ENCODE data around the gene BORCS6.

BORCS6 gene

DNA sequence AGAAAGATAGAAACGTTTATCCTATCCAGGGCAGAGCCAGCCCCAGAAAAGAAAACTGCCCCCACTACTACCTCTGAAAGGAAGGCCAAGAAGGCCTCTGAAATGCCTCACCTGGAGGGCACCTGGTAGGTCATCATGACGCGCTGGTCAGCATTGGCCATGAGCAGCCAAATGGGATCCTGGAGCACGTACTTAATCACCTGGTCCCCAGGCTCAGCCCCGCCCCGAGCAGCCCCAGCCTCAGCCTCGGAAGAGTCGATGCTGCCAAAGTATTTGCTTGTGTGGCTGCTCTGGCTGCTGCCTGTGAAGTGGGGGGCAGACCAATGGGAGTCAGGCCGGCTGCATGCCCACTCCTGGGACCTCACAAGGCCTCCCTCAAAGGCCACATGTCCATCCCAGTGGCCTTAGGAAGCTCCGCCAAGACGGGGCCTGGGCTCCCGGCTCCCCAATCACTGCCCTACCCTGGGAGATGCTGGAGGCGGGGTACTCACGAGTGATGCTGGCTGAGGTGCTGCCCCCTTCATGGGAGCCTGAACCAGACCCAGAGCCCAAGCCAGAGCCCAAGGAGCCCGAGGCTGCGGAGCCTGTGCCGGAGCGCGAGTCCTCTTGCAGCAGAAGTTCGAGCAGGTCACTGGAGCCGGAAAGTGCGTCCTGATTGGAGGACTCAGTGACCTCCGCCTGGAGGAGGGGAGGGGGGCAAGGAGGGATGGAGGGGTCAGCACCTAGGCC, 47.7 kb downstream of the BORCS6 start:
- no peak for DNase-seq (ENCODE audit: low spot score)

GRCh38 chr17:8141741-8142140, 48.2 kb downstream of the BORCS6 start:
- no peak for DNase-seq (ENCODE audit: low spot score)

DNA sequence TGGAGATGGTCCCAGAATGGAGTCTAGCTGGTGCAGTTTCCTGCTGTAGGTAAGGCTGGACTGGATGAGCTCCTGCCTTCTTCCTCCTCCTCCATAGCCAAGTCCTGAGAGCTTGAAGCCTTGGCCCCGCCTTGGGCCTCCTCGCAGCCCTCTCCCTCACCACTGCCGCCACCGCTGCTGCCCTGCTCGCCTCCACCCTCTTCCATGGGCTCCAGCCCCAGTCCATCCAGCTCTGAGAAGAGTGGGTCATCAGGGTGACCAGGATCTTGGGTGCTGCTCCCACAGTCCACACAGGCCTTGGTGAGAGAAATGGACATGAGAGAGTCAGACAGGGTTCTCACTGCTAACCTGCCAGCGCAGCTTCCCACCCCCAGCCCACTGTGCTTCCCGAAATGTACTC, 48.9 kb downstream of the BORCS6 start:
- DNase-seq (ENCODE audit: low spot score) = no peak

- DNase-seq (ENCODE audit: low spot score) = no peak
These were observed 49.6 kb downstream of the BORCS6 start for GRCh38 chr17:8140065-8141029.

DNA sequence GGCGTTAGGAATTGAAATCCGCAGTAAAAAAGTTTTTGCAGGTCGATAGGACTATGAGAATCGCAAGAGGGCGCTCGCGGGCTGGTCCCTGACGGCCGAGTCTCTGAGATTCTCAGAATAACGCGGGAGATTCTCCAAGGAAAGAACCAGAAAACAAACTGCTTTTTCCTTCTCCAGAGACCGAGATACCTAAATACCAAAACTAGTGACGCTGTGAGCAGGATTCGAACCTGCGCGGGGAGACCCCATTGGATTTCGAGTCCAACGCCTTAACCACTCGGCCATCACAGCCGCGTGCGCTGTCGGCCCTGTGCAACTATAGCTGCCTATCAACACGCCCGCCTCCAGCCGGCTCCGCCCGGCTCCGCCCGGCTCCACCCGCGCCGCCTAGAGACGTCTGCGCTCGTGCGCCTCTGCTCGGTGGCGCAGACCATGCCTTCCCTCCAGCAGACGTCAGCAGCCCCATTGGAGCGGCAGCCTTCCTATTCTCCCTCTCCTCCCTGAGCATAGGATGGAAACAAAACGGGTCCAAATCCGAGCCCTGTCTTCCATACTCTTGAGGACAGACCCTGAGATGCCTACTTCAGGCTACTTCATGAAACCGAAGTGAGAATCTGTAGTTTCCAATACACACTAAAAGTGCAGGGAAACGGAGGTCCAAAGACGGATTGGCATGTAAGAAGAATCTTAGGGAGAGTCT, 51.2 kb downstream of the BORCS6 start:
- DNase-seq (ENCODE audit: low spot score) = peak; percentile 95

GRCh38 chr17:8138374-8138671, 51.7 kb downstream of the BORCS6 start:
- DNase-seq (ENCODE audit: low spot score) = no peak

Measured in CD4-positive, alpha-beta T cell treated with Interleukin-6 at 100 ng/mL for 8 hours (primary cell).